ENCODE measurements around the gene STX2. TPM values are rescaled to one million over a fixed set of nuclear protein-coding genes. Genes with fewer than 3 reads are reported as not detected.

STX2 gene
- total and polyA plus RNA-seq, 2 experiments from 2014 or later, result 16.4 to 35.4 TPM

- H3K4me1 ChIP-seq (ENCODE audit: insufficient read depth), result no peaks in the 10 kb centered on the region
- no peak overlapping the region for H3K27ac ChIP-seq (ENCODE audit: low read depth)
- Mint-ChIP-seq H3K27ac (no peak overlapping the region), H3K4me3 (no peak overlapping the region), H3K4me1 (no peaks in the 10 kb centered on the region), H3K36me3 (ENCODE audit: low read depth) (peaks cover 34% of the 10 kb centered on the region), H3K27me3 (ENCODE audit: insufficient read depth, low read depth, poor library complexity) (peaks cover 4% of the 10 kb centered on the region), H3K9me3 (no peaks in the 10 kb centered on the region)
- DNase-seq (ENCODE audit: low spot score) (no peak), ATAC-seq (no peak)
- TF ChIP-seq EZH2phosphoT487 (IDR thresholded peaks at IDR 0.05; ENCODE audit: unreplicated experiment), result no peak
- TF ChIP-seq ZNF462 (CRISPR knock-in tag; IDR thresholded peaks at IDR 0.05), result no peak
- TF ChIP-seq ETS1 (IDR thresholded peaks at IDR 0.05), result no peak
- no peak for TF ChIP-seq ZNF114 (CRISPR knock-in tag; IDR thresholded peaks at IDR 0.05)
- TF ChIP-seq CREB1 (CRISPR knock-in tag; IDR thresholded peaks at IDR 0.05; ENCODE audit: low read depth), result no peak
- TF ChIP-seq JUNB (IDR thresholded peaks at IDR 0.05; ENCODE audit: unreplicated experiment), result no peak
- TF ChIP-seq EZH2 (IDR thresholded peaks at IDR 0.05; ENCODE audit: low read depth, unreplicated experiment), result no peak
- no peak for TF ChIP-seq POLR2AphosphoS5 (IDR thresholded peaks at IDR 0.05; ENCODE audit: low read depth)
- no peak for TF ChIP-seq STAT1 (IDR thresholded peaks at IDR 0.05; ENCODE audit: unreplicated experiment)
- no peak for TF ChIP-seq ZNF331 (CRISPR knock-in tag; IDR thresholded peaks at IDR 0.05; ENCODE audit: low read depth)
- TF ChIP-seq REST (IDR thresholded peaks at IDR 0.05; ENCODE audit: unreplicated experiment), result no peak
- no peak for TF ChIP-seq CTCF (conservative IDR thresholded peaks at IDR 0.05; ENCODE audit: low read depth in 2 of 2)
- no peaks in the 10 kb centered on the region for H3K79me2 ChIP-seq (replicated peaks; ENCODE audit: insufficient read depth)
- peaks cover 19% of the 10 kb centered on the region; the same call in 1 of the 2 replicates for H3K36me3 ChIP-seq (ENCODE audit: insufficient read depth)
- no peak overlapping the region for H2AFZ ChIP-seq
- H3K4me3 ChIP-seq, result no peak overlapping the region
- H3F3A ChIP-seq (replicated peaks; ENCODE audit: low read depth), result no peaks in the 10 kb centered on the region
- H3K4me2 ChIP-seq, result no peak overlapping the region
- no peaks in the 10 kb centered on the region for H3K9me2 ChIP-seq (ENCODE audit: insufficient read depth)
- H3K27me3 ChIP-seq (ENCODE audit: insufficient read depth), result no peaks in the 10 kb centered on the region
- no peaks in the 10 kb centered on the region for H4K20me1 ChIP-seq (replicated peaks; ENCODE audit: insufficient read depth)
Measured at GRCh38 chr12:130800312-130800711, 38.7 kb downstream of the STX2 start.

All from GM23338 (cell line).